Pancreas (tissue), 10 donors: Measurements from ENCODE around the gene RNF38. TPM values are rescaled to one million over a fixed set of nuclear protein-coding genes. Genes with fewer than 3 reads are reported as not detected.
A peak's percentile ranks its signal among the peaks of the same experiment; 100 is the strongest.

Source experiments
- ATAC-seq, 4 donors: fragments of 200-7000 bp; cut with Tn5 transposase; one replicate each; pipeline versions ENCODE4 v1.8.0 to v1.9.1; 2020; ENCODE audit warnings: mild to moderate bottlenecking in 4 of 4, moderate library complexity in 4 of 4
- DNase-seq, 6 donors: peaks; one replicate each; pipeline ENCODE4 v3.0.0-alpha.2; 2020
- FAIRE-seq: peaks from 2 replicates; lab custom pipeline; 2012; peaks lifted over from hg19 to GRCh38; lab: Jason Lieb, UNC
- H3K27ac ChIP-seq, 4 donors: fragments of 200-600 bp; sonication (generic); 1 replicate in 3 of 4; 2 replicates in 1 of 4; pipeline versions ENCODE4 v1.5.0 to v1.8.0; 2020
- H3K27me3 ChIP-seq, 4 donors: fragments of 200-600 bp; one replicate each; pipeline ENCODE4 v1.8.0; 2021
- H3K36me3 ChIP-seq, 3 donors: fragments of 200-600 bp; sonication (generic) in 1 of 3; one replicate each; pipeline versions ENCODE4 v1.5.0 to v1.8.0; 2020 to 2021
- H3K4me1 ChIP-seq, 3 donors: fragments of 200-600 bp; one replicate each; pipeline ENCODE4 v1.8.0; 2021
- H3K4me3 ChIP-seq, 4 donors: fragments of 200-600 bp; sonication (generic) in 2 of 4; one replicate each; pipeline versions ENCODE4 v1.5.0 to v1.8.0; 2020 to 2021
- H3K9me3 ChIP-seq, 4 donors: fragments of 200-600 bp; one replicate each; pipeline ENCODE4 v1.8.0; 2021
- CTCF ChIP-seq, 4 donors: fragments of 200-600 bp; sonication (generic) in 3 of 4; IDR thresholded peaks; one replicate each; pipeline versions ENCODE4 v1.5.0 to v1.8.0; 2021; ENCODE audit warnings: antibody characterized with exemption in 4 of 4
- WGBS, 2 donors: extraction: QIAGEN DNeasy Blood & Tissue Kit; methylation state at CpG; one replicate each; pipeline ENCODE4 v1.1.7; 2013; 5-methylcytosine and 5-hydroxymethylcytosine counted together
- intact Hi-C, 3 donors: fragments of 100-400 bp; cut with DNase I; formaldehyde crosslinking; loops; one replicate each; pipeline versions ENCODE4 v1.11.1 to v1.14.2; 2022
- polyA plus RNA-seq, 2 donors: library from polyadenylated mRNA; stranded (reverse); fragments of 200-250 nt; gene quantifications; one replicate each; pipeline ENCODE4 v1.2.3, GENCODE V29; 2013
- total RNA-seq, 6 donors: library from RNA; stranded (reverse); fragmentation: NEBNext Ultra II Directional in 4 of 6; extraction: Animal tissue kit (Norgen Biotek cat#: 25700) in 4 of 6; gene quantifications; one replicate each; pipeline versions ENCODE4 v1.2.1 to v1.2.4, GENCODE V29; 2021 to 2023
- donor health status: healthy with polysubstance abuse.
- donor health status: DM: no; HTN: no; CAD: no; lungs with moderate emphysema.
- donor health status: DM: no; HTN: no; CAD: no.
- donor health status: control.
- donor health status: control.
- donor health status: Bipolar disorder and iron deficiency.
- donor health status: DM: yes; HTN: yes; CAD: no.
- donor health status: DM: no; HTN: no; CAD: no.
- donor health status: DM: no; HTN: no; CAD: no.
- donor health status: DM: yes; HTN: yes; CAD: no.

RNF38 gene
- total and polyA plus RNA-seq, 8 donors = 4.4 to 39.4 (median 17.8) TPM

- H3K4me1 ChIP-seq = no peaks in the 10 kb centered on the region
- H3K36me3 ChIP-seq = peaks cover 2 to 43% (median 23%) of the 10 kb centered on the region in 3 donors
- FAIRE-seq (no peak), DNase-seq (no peak), ATAC-seq (no peak)
- H3K4me3 ChIP-seq = no peak overlapping the region
- no peak overlapping the region for H3K27ac ChIP-seq
- TF ChIP-seq CTCF (IDR thresholded peaks at IDR 0.05) = no peak
- intact Hi-C loops = no loop called here
- H3K27me3 ChIP-seq = no peaks in the 10 kb centered on the region
- 90 to 92% methylated on average over 3 of the region's 3 CpGs for WGBS, 2 donors
- H3K9me3 ChIP-seq = no peaks in the 10 kb centered on the region
Measured at GRCh38 chr9:36346569-36346968, 53.5 kb downstream of the RNF38 start.

- WGBS, 2 donors = 90 to 94% methylated on average over 6 of the region's 6 CpGs
- no peaks in the 10 kb centered on the region for H3K9me3 ChIP-seq
- H3K27ac ChIP-seq = no peak overlapping the region
- peaks cover 2 to 40% (median 21%) of the 10 kb centered on the region in 3 donors for H3K36me3 ChIP-seq
- TF ChIP-seq CTCF (IDR thresholded peaks at IDR 0.05) = no peak
- DNase-seq (no peak), ATAC-seq (no peak), FAIRE-seq (no peak)
- intact Hi-C loops = no loop called here
- no peaks in the 10 kb centered on the region for H3K27me3 ChIP-seq
- no peak overlapping the region for H3K4me3 ChIP-seq
- H3K4me1 ChIP-seq = no peaks in the 10 kb centered on the region
Measured at GRCh38 chr9:36345103-36345846, 54.8 kb downstream of the RNF38 start.

- 73 to 85% methylated on average over 3 of the region's 3 CpGs for WGBS, 2 donors
- TF ChIP-seq CTCF (IDR thresholded peaks at IDR 0.05) = no peak
- no peaks in the 10 kb centered on the region for H3K9me3 ChIP-seq
- intact Hi-C loops = no loop called here
- no peaks in the 10 kb centered on the region for H3K4me1 ChIP-seq
- DNase-seq (no peak), ATAC-seq (no peak), FAIRE-seq (no peak)
- H3K4me3 ChIP-seq = no peak overlapping the region
- H3K27me3 ChIP-seq = no peaks in the 10 kb centered on the region
- no peak overlapping the region for H3K27ac ChIP-seq
- H3K36me3 ChIP-seq = peaks cover 2 to 45% (median 11%) of the 10 kb centered on the region in 3 donors
Measured at GRCh38 chr9:36341936-36342577, 58.0 kb downstream of the RNF38 start.

- Histone ChIP-seq H3K4me1 (no peaks in the 10 kb centered on the region), H3K36me3 (peaks cover 0 to 27% (median 3%) of the 10 kb centered on the region in 3 donors), H3K4me3 (no peak overlapping the region), H3K27me3 (no peaks in the 10 kb centered on the region), H3K9me3 (no peaks in the 10 kb centered on the region), H3K27ac (no peak overlapping the region)
- no peak for DNase-seq
- intact Hi-C loops = no loop called here
- FAIRE-seq = no peak
- peak in 2 of 4 donors; percentile 37 to 42 for ATAC-seq
- TF ChIP-seq CTCF (IDR thresholded peaks at IDR 0.05) = no peak
- 90 to 98% methylated on average over 1 of the region's 1 CpG for WGBS, 2 donors
Measured at GRCh38 chr9:36337865-36338264, 62.2 kb downstream of the RNF38 start.

- no peak overlapping the region for H3K27ac ChIP-seq
- DNase-seq = no peak
- H3K9me3 ChIP-seq = no peaks in the 10 kb centered on the region
- no peaks in the 10 kb centered on the region for H3K27me3 ChIP-seq
- ATAC-seq = no peak
- H3K4me1 ChIP-seq = no peaks in the 10 kb centered on the region
- no peak for TF ChIP-seq CTCF (IDR thresholded peaks at IDR 0.05)
- WGBS, 2 donors = 89 to 90% methylated on average over 2 of the region's 2 CpGs
- no peak overlapping the region for H3K4me3 ChIP-seq
- FAIRE-seq = no peak
- H3K36me3 ChIP-seq = peaks cover 0 to 27% (median 0%) of the 10 kb centered on the region in 3 donors
- intact Hi-C loops = no loop called here
Measured at GRCh38 chr9:36337002-36337401, 63.1 kb downstream of the RNF38 start.
